OCI-LY7 (cell line): ENCODE data around the gene CCBE1. TPM values are rescaled to one million over a fixed set of nuclear protein-coding genes. Genes with fewer than 3 reads are reported as not detected.

Source experiments
- BruUV-seq: library from RNA; stranded (reverse); fragments of 400-500 nt; replicated peaks from 2 replicates; lab custom pipeline; 2021; lab: Mats Ljungman, UMichigan
- CTCF ChIA-PET: fragments of 300-600 bp; sonication (Branson Sonifier 250); formaldehyde crosslinking; loops from one replicate; lab custom pipeline; 2022; ENCODE audit warnings: antibody characterized with exemption; ENCODE audit not compliant: unreplicated experiment; lab: Charles Lee
- POLR2A ChIA-PET: fragments of 300-600 bp; sonication (Branson Sonifier 250); formaldehyde crosslinking; loops from one replicate; lab custom pipeline; 2022; ENCODE audit warnings: antibody characterized with exemption; lab: Charles Lee
- DNase-seq: peaks from one replicate; pipeline ENCODE4 v3.0.0-alpha.2; 2015; ENCODE audit warnings: low spot score
- H2AFZ ChIP-seq: fragments of 200-600 bp; sonication (generic), shearing (Covaris generic); 2 replicates; pipeline ENCODE4 v1.6.1; 2014; ENCODE audit warnings: mild to moderate bottlenecking, antibody characterized with exemption, low read length, moderate library complexity
- H3K27ac ChIP-seq: fragments of 200-600 bp; sonication (generic); 2 replicates; pipeline ENCODE4 v1.5.1; 2014; ENCODE audit warnings: mixed run types, low read depth, mild to moderate bottlenecking, moderate library complexity, low read length, inconsistent platforms; ENCODE audit not compliant: poor library complexity, severe bottlenecking
- H3K36me3 ChIP-seq: fragments of 200-600 bp; sonication (generic); 2 replicates; pipeline ENCODE4 v1.6.1; 2014; ENCODE audit warnings: mild to moderate bottlenecking, antibody characterized with exemption, low read length, moderate library complexity, mixed read lengths; ENCODE audit not compliant: insufficient read depth
- H3K4me1 ChIP-seq: fragments of 200-600 bp; sonication (generic); 2 replicates; pipeline ENCODE4 v1.5.1; 2014; ENCODE audit warnings: mild to moderate bottlenecking, low read length; ENCODE audit not compliant: insufficient read depth, poor library complexity, severe bottlenecking
- H3K4me2 ChIP-seq: fragments of 200-600 bp; sonication (generic); 2 replicates; pipeline ENCODE4 v1.6.1; 2014; ENCODE audit warnings: mild to moderate bottlenecking, low read length
- H3K4me3 ChIP-seq: fragments of 200-600 bp; sonication (generic); 2 replicates; pipeline ENCODE4 v1.5.1; 2014; ENCODE audit warnings: mild to moderate bottlenecking, low read depth, low read length; ENCODE audit not compliant: poor library complexity, severe bottlenecking
- H3K79me2 ChIP-seq: fragments of 200-600 bp; sonication (generic); 2 replicates; pipeline ENCODE4 v1.6.1; 2016; ENCODE audit warnings: low read depth, mild to moderate bottlenecking, low read length, moderate library complexity, mixed read lengths; ENCODE audit not compliant: insufficient read depth
- H3K9me2 ChIP-seq: fragments of 200-600 bp; sonication (generic); 2 replicates; pipeline ENCODE4 v1.6.1; 2016; ENCODE audit warnings: mild to moderate bottlenecking, low read length, mixed read lengths; ENCODE audit not compliant: insufficient read depth
- H3K9me3 ChIP-seq: fragments of 200-600 bp; sonication (generic); 2 replicates; pipeline ENCODE4 v1.6.1; 2014; ENCODE audit warnings: mild to moderate bottlenecking, mixed run types, low read length, mixed read lengths
- H4K20me1 ChIP-seq: fragments of 200-600 bp; sonication (generic); 2 replicates; pipeline ENCODE4 v1.6.1; 2014; ENCODE audit warnings: mild to moderate bottlenecking, antibody characterized with exemption, low read length, moderate library complexity, mixed read lengths; ENCODE audit not compliant: insufficient read depth
- CTCF ChIP-seq: fragments of 200-600 bp; sonication (generic); conservative IDR thresholded peaks from 2 replicates; pipeline ENCODE4 v1.5.1; 2014; ENCODE audit warnings: mild to moderate bottlenecking, antibody characterized with exemption, low read length, moderate library complexity, mixed read lengths
- EZH2phosphoT487 ChIP-seq: fragments of 200-600 bp; sonication (generic); IDR thresholded peaks from 2 replicates; pipeline ENCODE4 v1.6.1; 2018; ENCODE audit warnings: low read depth, borderline replicate concordance, mild to moderate bottlenecking, mixed run types, antibody characterized with exemption, low read length, moderate library complexity, mixed read lengths
- intact Hi-C: fragments of 100-400 bp; cut with micrococcal nuclease; formaldehyde crosslinking; loops from one replicate; pipeline ENCODE4 v1.10.0; 2022; ENCODE audit not compliant: unreplicated experiment
- total RNA-seq, 2 experiments: library from RNA; depleted of rRNA in 1 of 2; stranded (reverse); fragments of >200 nt in 1 of 2; shearing (Covaris generic) in 1 of 2; gene quantifications; 2 replicates each; pipeline ENCODE4 v1.2.3, GENCODE V29; 2014 to 2022

The CCBE1 gene
- total RNA-seq, 2 experiments from 2014 or later = 0.16 to 0.70 TPM

- ChIA-PET CTCF (no interaction called here), POLR2A (no interaction called here)
- no peak for DNase-seq
- no peaks in the 10 kb centered on the region for H3K9me3 ChIP-seq
- no peaks in the 10 kb centered on the region for H3K9me2 ChIP-seq
- H4K20me1 ChIP-seq = no peaks in the 10 kb centered on the region
- no peaks in the 10 kb centered on the region for H3K79me2 ChIP-seq
- H3K4me3 ChIP-seq = no peak overlapping the region
- intact Hi-C loops = no loop called here
- no peaks in the 10 kb centered on the region for H3K4me1 ChIP-seq
- no peak overlapping the region for H3K4me2 ChIP-seq
- no peak overlapping the region for H2AFZ ChIP-seq
- no peak overlapping the region for H3K27ac ChIP-seq
- H3K36me3 ChIP-seq = no peaks in the 10 kb centered on the region
- no TSS peak for BruUV-seq
- TF ChIP-seq EZH2phosphoT487 (no peak), CTCF (no peak)
Observed at GRCh38 chr18:59547581-59548182, 149.5 kb downstream of the CCBE1 start.

GRCh38 chr18:59546188-59546587 is 151.0 kb downstream of the CCBE1 start:
- POLR2A ChIA-PET = no interaction called here
- no peaks in the 10 kb centered on the region for H3K9me3 ChIP-seq
- CTCF ChIA-PET = no interaction called here
- H3K79me2 ChIP-seq = no peaks in the 10 kb centered on the region
- DNase-seq = no peak
- H2AFZ ChIP-seq = no peak overlapping the region
- intact Hi-C loops = no loop called here
- no peaks in the 10 kb centered on the region for H3K36me3 ChIP-seq
- H3K4me1 ChIP-seq = no peaks in the 10 kb centered on the region
- no peak for TF ChIP-seq CTCF
- TF ChIP-seq EZH2phosphoT487 = no peak
- no TSS peak for BruUV-seq
- no peak overlapping the region for H3K4me3 ChIP-seq
- H3K9me2 ChIP-seq = no peaks in the 10 kb centered on the region
- no peaks in the 10 kb centered on the region for H4K20me1 ChIP-seq
- H3K4me2 ChIP-seq = no peak overlapping the region
- H3K27ac ChIP-seq = no peak overlapping the region

DNA sequence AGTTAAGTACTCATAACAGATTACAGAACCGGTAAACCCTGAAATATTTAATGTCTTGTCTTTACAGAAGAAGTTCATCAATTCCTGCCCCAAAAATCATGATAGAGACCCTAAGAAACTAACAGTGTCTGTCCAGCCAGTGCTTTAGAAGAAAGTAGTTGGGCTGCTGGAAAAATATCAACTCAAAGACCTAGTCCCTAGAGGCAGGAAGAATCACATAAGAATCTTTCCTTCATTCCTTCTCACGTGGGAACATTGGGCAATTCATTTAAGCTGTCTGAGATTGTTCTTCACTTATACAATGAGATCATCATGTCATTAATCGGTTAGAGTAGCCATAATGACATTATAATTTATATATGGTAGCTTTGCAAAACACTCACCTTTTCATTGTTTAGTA is 156.4 kb downstream of the CCBE1 start:
- no peaks in the 10 kb centered on the region for H3K9me2 ChIP-seq
- H3K4me1 ChIP-seq = no peaks in the 10 kb centered on the region
- no peak for TF ChIP-seq CTCF
- TF ChIP-seq EZH2phosphoT487 = no peak
- H3K79me2 ChIP-seq = no peaks in the 10 kb centered on the region
- ChIA-PET POLR2A (no interaction called here), CTCF (interaction anchor here (0.6 kb wide), 1 partner anchor 903 kb away, joined by 3 read pairs; no protein-coding TSS in a partner anchor)
- no peak overlapping the region for H3K4me2 ChIP-seq
- H2AFZ ChIP-seq = no peak overlapping the region
- no peak overlapping the region for H3K4me3 ChIP-seq
- no TSS peak for BruUV-seq
- intact Hi-C loops = no loop called here
- H3K27ac ChIP-seq = no peak overlapping the region
- DNase-seq = no peak
- H3K36me3 ChIP-seq = no peaks in the 10 kb centered on the region
- no peaks in the 10 kb centered on the region for H3K9me3 ChIP-seq
- no peaks in the 10 kb centered on the region for H4K20me1 ChIP-seq
